Skeletal muscle satellite cell (primary cell): ENCODE results near the gene GYPC.

ENCODE experiments used
- H3K27me3 ChIP-seq: 2 replicates; pipeline ENCODE4 v1.7.0; 2013; ENCODE audit warnings: low read length; ENCODE audit not compliant: control insufficient read depth, insufficient read depth
- H3K36me3 ChIP-seq: 2 replicates; pipeline ENCODE4 v1.7.0; 2013; ENCODE audit warnings: mild to moderate bottlenecking, control low read depth, low read length; ENCODE audit not compliant: insufficient read depth
- H3K4me1 ChIP-seq: 2 replicates; pipeline ENCODE4 v1.7.0; 2013; ENCODE audit warnings: low read length; ENCODE audit not compliant: control insufficient read depth, insufficient read depth
- H3K4me2 ChIP-seq: 2 replicates; pipeline ENCODE4 v1.7.0; 2013; ENCODE audit warnings: mild to moderate bottlenecking, low read length
- H3K4me3 ChIP-seq: 2 replicates; pipeline ENCODE4 v1.7.0; 2013; ENCODE audit warnings: low read length
- H3K9ac ChIP-seq: 2 replicates; pipeline ENCODE4 v1.7.0; 2013; ENCODE audit warnings: mild to moderate bottlenecking, low read depth, low read length, moderate library complexity
- H3K9me3 ChIP-seq: replicated peaks from 2 replicates; pipeline ENCODE4 v1.7.0; 2013; ENCODE audit warnings: mild to moderate bottlenecking, control low read depth, low read length

The GYPC gene

GRCh38 chr2:126722546-126722945 lies 66.6 kb downstream of the GYPC start:
- Histone ChIP-seq H3K9ac (no peak overlapping the region), H3K36me3 (no peaks in the 10 kb centered on the region), H3K27me3 (no peaks in the 10 kb centered on the region), H3K9me3 (no peaks in the 10 kb centered on the region), H3K4me3 (no peak overlapping the region), H3K4me2 (no peak overlapping the region), H3K4me1 (no peaks in the 10 kb centered on the region)

- Histone ChIP-seq H3K27me3 (no peaks in the 10 kb centered on the region), H3K4me1 (no peaks in the 10 kb centered on the region), H3K36me3 (no peaks in the 10 kb centered on the region), H3K9me3 (no peaks in the 10 kb centered on the region), H3K4me2 (no peak overlapping the region), H3K9ac (no peak overlapping the region), H3K4me3 (no peak overlapping the region)
Measured at GRCh38 chr2:126723281-126723815, 67.4 kb downstream of the GYPC start.

- Histone ChIP-seq H3K9me3 (no peaks in the 10 kb centered on the region), H3K4me3 (no peak overlapping the region), H3K4me2 (no peak overlapping the region), H3K4me1 (no peaks in the 10 kb centered on the region), H3K36me3 (no peaks in the 10 kb centered on the region), H3K27me3 (no peaks in the 10 kb centered on the region), H3K9ac (no peak overlapping the region)
Measured at GRCh38 chr2:126725580-126725979, 69.6 kb downstream of the GYPC start.

GRCh38 chr2:126729896-126730295 lies 73.9 kb downstream of the GYPC start:
- H3K4me1 ChIP-seq, result no peaks in the 10 kb centered on the region
- no peaks in the 10 kb centered on the region for H3K27me3 ChIP-seq
- no peaks in the 10 kb centered on the region for H3K9me3 ChIP-seq
- H3K4me2 ChIP-seq, result no peak overlapping the region
- H3K36me3 ChIP-seq, result no peaks in the 10 kb centered on the region
- no peak overlapping the region for H3K9ac ChIP-seq
- H3K4me3 ChIP-seq, result no peak overlapping the region

- Histone ChIP-seq H3K36me3 (no peaks in the 10 kb centered on the region), H3K4me3 (no peak overlapping the region), H3K27me3 (no peaks in the 10 kb centered on the region), H3K4me1 (no peaks in the 10 kb centered on the region), H3K9ac (no peak overlapping the region), H3K4me2 (no peak overlapping the region), H3K9me3 (no peaks in the 10 kb centered on the region)
Measured at GRCh38 chr2:126730655-126731054, 74.7 kb downstream of the GYPC start.

- Histone ChIP-seq H3K36me3 (no peaks in the 10 kb centered on the region), H3K4me3 (no peak overlapping the region), H3K9me3 (no peaks in the 10 kb centered on the region), H3K4me2 (no peak overlapping the region), H3K27me3 (no peaks in the 10 kb centered on the region), H3K9ac (no peak overlapping the region), H3K4me1 (no peaks in the 10 kb centered on the region)
Measured at GRCh38 chr2:126731353-126731752, 75.4 kb downstream of the GYPC start.

GRCh38 chr2:126732682-126733245 lies 76.8 kb downstream of the GYPC start:
- Histone ChIP-seq H3K4me3 (no peak overlapping the region), H3K4me2 (no peak overlapping the region)

GRCh38 chr2:126733795-126734194 lies 77.8 kb downstream of the GYPC start:
- Histone ChIP-seq H3K4me2 (no peak overlapping the region), H3K9ac (no peak overlapping the region), H3K4me3 (no peak overlapping the region), H3K27me3 (no peaks in the 10 kb centered on the region), H3K4me1 (no peaks in the 10 kb centered on the region), H3K9me3 (no peaks in the 10 kb centered on the region), H3K36me3 (no peaks in the 10 kb centered on the region)

More at GRCh38 chr2:126732682-126733245, 76.8 kb downstream of the GYPC start:
- no peaks in the 10 kb centered on the region for H3K36me3 ChIP-seq
- no peaks in the 10 kb centered on the region for H3K27me3 ChIP-seq
- no peaks in the 10 kb centered on the region for H3K9me3 ChIP-seq
- H3K4me1 ChIP-seq, result no peaks in the 10 kb centered on the region
- H3K9ac ChIP-seq, result no peak overlapping the region

GRCh38 chr2:126736133-126736874 lies 80.3 kb downstream of the GYPC start:
- H3K4me2 ChIP-seq, result no peak overlapping the region
- no peak overlapping the region for H3K4me3 ChIP-seq
- no peak overlapping the region for H3K9ac ChIP-seq
- H3K27me3 ChIP-seq, result peaks cover 4% of the 10 kb centered on the region
- H3K4me1 ChIP-seq, result no peaks in the 10 kb centered on the region
- no peaks in the 10 kb centered on the region for H3K36me3 ChIP-seq
- H3K9me3 ChIP-seq, result no peaks in the 10 kb centered on the region

- Histone ChIP-seq H3K4me2 (no peak overlapping the region), H3K27me3 (peaks cover 4% of the 10 kb centered on the region), H3K4me3 (no peak overlapping the region), H3K9ac (no peak overlapping the region), H3K36me3 (no peaks in the 10 kb centered on the region), H3K4me1 (no peaks in the 10 kb centered on the region), H3K9me3 (no peaks in the 10 kb centered on the region)
Measured at GRCh38 chr2:126739141-126739540, 83.2 kb downstream of the GYPC start.

GRCh38 chr2:126744640-126745039 lies 88.7 kb downstream of the GYPC start:
- Histone ChIP-seq H3K4me2 (no peak overlapping the region), H3K27me3 (peaks cover 3% of the 10 kb centered on the region), H3K4me3 (no peak overlapping the region)

More at GRCh38 chr2:126744640-126745039, 88.7 kb downstream of the GYPC start:
- H3K4me1 ChIP-seq, result no peaks in the 10 kb centered on the region
- no peaks in the 10 kb centered on the region for H3K9me3 ChIP-seq
- H3K36me3 ChIP-seq, result no peaks in the 10 kb centered on the region
- no peak overlapping the region for H3K9ac ChIP-seq
